HG03439 (cell line): ENCODE data around the gene UTF1.
A peak's percentile ranks its signal among the peaks of the same experiment; 100 is the strongest.

Source experiments
- ATAC-seq: cut with Tn5 transposase; IDR thresholded peaks from one replicate; pipeline ENCODE4 v1.9.1; 2021; ENCODE audit warnings: mild to moderate bottlenecking, moderate library complexity; ENCODE audit not compliant: unreplicated experiment

UTF1 gene

GRCh38 chr10:133276435-133277201 lies 46.6 kb downstream of the UTF1 start, which contains the start of gene ADAM8:
Gene ADAM8 (minus strand): TSS chr10:133276868. CDS start chr10:133276817, 51 bp downstream.
- ATAC-seq = peak; percentile 45

GRCh38 chr10:133277277-133277992 lies 47.4 kb downstream of the UTF1 start:
- no peak for ATAC-seq

DNA sequence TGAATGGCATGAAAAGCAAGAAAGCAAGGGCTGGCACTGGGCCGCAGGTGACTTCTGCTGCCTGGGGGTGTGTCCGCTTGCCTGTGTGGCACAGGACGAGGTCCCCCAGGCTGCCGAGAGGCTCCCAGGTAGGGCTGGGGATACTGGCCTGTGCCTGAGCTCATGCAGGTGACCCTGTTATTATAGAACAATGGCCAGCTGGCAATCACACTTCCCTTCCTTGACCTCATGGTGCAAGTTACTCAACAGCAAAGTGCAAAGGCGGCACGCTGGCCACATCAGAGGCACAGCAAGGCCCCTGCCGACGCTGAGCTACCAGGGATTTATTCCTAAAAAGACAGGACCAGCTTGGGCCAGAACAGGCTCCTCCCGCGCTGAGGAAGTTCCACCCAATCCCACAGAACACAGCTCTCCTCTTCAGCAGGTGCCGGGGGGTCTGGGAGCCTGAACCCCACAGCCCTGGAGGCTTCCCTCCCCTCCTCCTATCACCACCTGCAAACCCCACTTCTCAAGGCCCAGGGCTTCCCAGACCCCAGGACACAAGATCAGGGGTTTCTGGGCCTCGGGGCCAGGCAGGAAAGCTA lies 48.1 kb downstream of the UTF1 start:
- ATAC-seq = no peak

- ATAC-seq = no peak
Measured at GRCh38 chr10:133278577-133279265, 48.7 kb downstream of the UTF1 start.

DNA sequence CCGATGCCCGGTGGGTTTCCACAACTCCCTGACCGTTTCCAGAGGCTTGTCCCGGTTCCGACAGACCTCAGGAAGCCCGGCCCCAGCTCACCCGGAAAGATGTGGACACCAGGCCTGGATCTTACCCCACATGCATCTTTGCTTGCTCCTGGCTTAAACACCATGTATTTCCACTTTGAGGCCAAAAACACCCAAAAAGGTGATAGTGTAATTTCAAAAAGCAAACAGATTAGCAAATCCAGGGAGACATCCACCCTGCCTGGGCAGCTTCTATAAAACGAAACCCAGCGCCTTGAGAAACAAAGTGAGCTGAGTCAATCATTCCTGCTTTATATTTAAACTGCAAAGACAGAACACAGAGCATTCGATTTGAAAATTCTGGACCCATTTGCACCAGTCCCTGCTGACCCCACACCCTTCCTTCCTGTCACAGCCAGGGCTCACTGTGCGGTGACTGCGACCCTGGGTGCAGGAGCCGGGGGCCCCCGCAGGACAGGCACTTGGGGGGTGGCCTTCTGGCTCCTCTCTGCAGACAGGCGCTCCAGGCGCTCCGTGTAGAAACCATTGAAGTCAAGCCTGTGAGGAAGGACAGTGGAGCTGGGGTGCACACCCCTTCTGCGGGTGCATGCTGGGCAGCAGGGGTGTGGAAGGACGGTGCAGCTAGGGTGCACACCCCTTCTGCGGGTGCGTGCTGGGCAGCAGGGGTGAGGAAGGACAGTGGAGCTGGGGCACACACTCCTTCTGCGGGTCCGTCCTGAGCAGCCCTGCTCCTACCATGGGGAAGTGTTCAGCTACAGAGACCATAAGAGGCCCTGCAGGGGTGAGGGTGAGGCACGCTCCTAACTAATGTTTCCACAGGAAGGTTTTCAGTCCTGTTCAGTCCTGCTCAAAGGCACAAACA lies 49.6 kb downstream of the UTF1 start:
- no peak for ATAC-seq

DNA sequence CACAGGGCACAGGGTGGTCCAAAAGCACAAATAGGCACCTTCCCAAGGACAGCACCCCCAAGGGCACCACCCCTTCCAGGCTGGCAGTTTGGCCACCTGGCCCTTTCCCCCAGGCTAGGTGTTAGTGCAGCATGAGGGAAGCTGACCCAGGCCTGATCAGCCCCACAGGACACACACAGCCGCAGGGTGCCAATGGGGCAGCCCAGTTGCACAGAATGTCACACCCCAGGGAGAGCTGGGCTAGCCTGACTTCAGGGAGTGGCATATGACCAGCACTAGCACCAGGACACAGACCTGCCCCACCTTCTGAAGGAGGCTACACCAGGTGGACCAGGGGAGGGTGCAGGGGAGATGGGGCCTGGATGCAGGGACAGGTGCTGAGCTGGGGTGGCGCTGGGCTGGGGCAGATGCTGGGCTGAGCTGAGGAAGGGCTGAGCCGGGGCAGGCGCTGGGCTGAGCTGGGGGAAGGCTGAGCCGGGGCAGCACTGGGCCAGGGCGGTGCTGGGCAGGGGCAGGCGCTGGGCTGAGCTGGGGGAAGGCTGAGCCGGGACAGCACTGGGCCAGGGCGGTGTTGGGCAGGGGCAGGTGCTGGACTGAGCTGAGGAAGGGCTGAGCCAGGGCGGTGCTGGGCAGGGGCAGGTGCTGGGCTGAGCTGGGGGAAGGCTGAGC lies 50.5 kb downstream of the UTF1 start:
- no peak for ATAC-seq

GRCh38 chr10:133281084-133281483 lies 51.1 kb downstream of the UTF1 start:
- no peak for ATAC-seq
